ENCODE data around the gene ID2. TPM values are rescaled to one million over a fixed set of nuclear protein-coding genes. Genes with fewer than 3 reads are reported as not detected.

The ID2 gene
- total and polyA plus RNA-seq, 2 of the 13 experiments (the other 11 are each of a cell fraction or from before 2014, with no cell fraction given): 214 to 719 TPM

- in situ Hi-C loops (cut with HindIII; ENCODE audit: extremely low pct_ligation_motif_present, low pct_unique_long_range_greater_than_20kb): loop anchor here (5.0 kb wide), 2 partner anchors 51 to 571 kb away; no protein-coding TSS in a partner anchor
- TSS peak; percentile 66 for BruUV-seq (replicated peaks)
- Histone ChIP-seq H4K20me1 (ENCODE audit: insufficient read depth, low read length) (peaks cover 10% of the 10 kb centered on the region), H3K79me2 (ENCODE audit: insufficient read depth, low read length) (peaks cover 16% of the 10 kb centered on the region), H3K9ac (ENCODE audit: insufficient read depth, low read depth, low read length) (peak overlapping the region; percentile 86), H3K4me2 (ENCODE audit: low read depth, low read length) (peak overlapping the region; percentile 99), H3K4me1 (ENCODE audit: insufficient read depth, low read length) (peaks cover 36% of the 10 kb centered on the region), H3K36me3 (replicated peaks in 1 of 2; ENCODE audit: control insufficient read depth in 1 of 2, insufficient read depth in 2 of 2, low read length in 2 of 2) (no peaks in the 10 kb centered on the region), H3K27ac (ENCODE audit: extremely low read length, insufficient read depth, low read length) (peak overlapping the region; percentile 97), H2AFZ (ENCODE audit: low read length) (no peak overlapping the region), H3K27me3 (ENCODE audit: control insufficient read depth in 1 of 2, insufficient read depth in 2 of 2, low read length in 2 of 2) (peaks cover 0 to 8% of the 10 kb centered on the region in 2 experiments; a peak in 1 of 5 replicates), H3K4me3 (replicated peaks in 1 of 3; ENCODE audit: insufficient read depth in 1 of 3, low read depth in 2 of 3, low read length in 3 of 3) (peak overlapping the region; percentile 64 to 77 (median 73)), H3K9me3 (ENCODE audit: low read length) (peaks cover 20% of the 10 kb centered on the region)
- ChIA-PET CTCF (ENCODE audit: low intra/inter-chr PET ratio, low total read pairs) (interaction anchor here (1.1 kb wide), 1 partner anchor 50 kb away, joined by 4 read pairs; no protein-coding TSS in a partner anchor), POLR2A (interaction anchor here (0.7 to 7.2 kb wide), 16 partner anchors 15 to 587 kb away, joined by 3 to 354 read pairs (median 34); no protein-coding TSS in a partner anchor)
- DNase-seq (ENCODE audit: low spot score) (peak; percentile 76), ATAC-seq (peak; percentile 23), FAIRE-seq (peak; percentile 56)
- WGBS (ENCODE audit: low lambda C conversion rate): under 1% methylated on average over 41 of the region's 41 CpGs
- intact Hi-C loops (cut with micrococcal nuclease; ENCODE audit: unreplicated experiment): loop anchor here (1.0 to 2.0 kb wide), 2 partner anchors 22 to 575 kb away; no protein-coding TSS in a partner anchor
- TF ChIP-seq THAP8 (CRISPR knock-in tag; IDR thresholded peaks at IDR 0.05; ENCODE audit: borderline replicate concordance) (no peak), KMT2B (CRISPR knock-in tag; IDR thresholded peaks at IDR 0.05) (no peak), CBX1 (IDR thresholded peaks at IDR 0.05; ENCODE audit: low read depth) (no peak), PRDM4 (CRISPR knock-in tag; IDR thresholded peaks at IDR 0.05; ENCODE audit: borderline replicate concordance) (no peak), HNRNPLL (IDR thresholded peaks at IDR 0.05; ENCODE audit: low read depth, low read length, poor library complexity, severe bottlenecking) (peak; percentile 23), YY1 (IDR thresholded peaks at IDR 0.05; ENCODE audit: insufficient read depth, insufficient replicate concordance, low read depth, low read length) (peak; percentile 43), KLF16 (CRISPR knock-in tag; IDR thresholded peaks at IDR 0.05) (peak in 1 of 2 experiments; percentile 64; a peak in 2 of 4 replicates), SOX5 (CRISPR knock-in tag; IDR thresholded peaks at IDR 0.05; ENCODE audit: borderline replicate concordance) (peak; percentile 38; the same call in 1 of the 2 replicates), ZNF567 (CRISPR knock-in tag; IDR thresholded peaks at IDR 0.05; ENCODE audit: borderline replicate concordance) (no peak), HMGA1 (CRISPR knock-in tag; conservative IDR thresholded peaks at IDR 0.05) (no peak), NFIC (IDR thresholded peaks at IDR 0.05; ENCODE audit: low read length) (peak; percentile 43; the same call in 1 of the 2 replicates), SNAPC4 (CRISPR knock-in tag; IDR thresholded peaks at IDR 0.05) (no peak), PPARG (CRISPR knock-in tag; conservative IDR thresholded peaks at IDR 0.05) (no peak), AKAP8 (CRISPR knock-in tag; IDR thresholded peaks at IDR 0.05) (no peak)
Observed at GRCh38 chr2:8677646-8678592, 3.9 kb upstream of the ID2 start.

Data from HepG2 (cell line).